H54 (cell line): ENCODE measurements around the gene SLC16A2.

ENCODE experiments used
- DNase-seq: peaks from one replicate; pipeline ENCODE4 v3.0.0; 2011; ENCODE audit warnings: low spot score, mixed read lengths; ENCODE audit not compliant: insufficient read length
- FAIRE-seq: peaks from 3 replicates; lab custom pipeline; 2011; peaks lifted over from hg19 to GRCh38; lab: Jason Lieb, UNC
- POLR2A ChIP-seq: IDR thresholded peaks from 2 replicates; pipeline ENCODE4 v1.6.1; 2011; ENCODE audit warnings: low read depth, mild to moderate bottlenecking, low read length

Gene SLC16A2

DNA sequence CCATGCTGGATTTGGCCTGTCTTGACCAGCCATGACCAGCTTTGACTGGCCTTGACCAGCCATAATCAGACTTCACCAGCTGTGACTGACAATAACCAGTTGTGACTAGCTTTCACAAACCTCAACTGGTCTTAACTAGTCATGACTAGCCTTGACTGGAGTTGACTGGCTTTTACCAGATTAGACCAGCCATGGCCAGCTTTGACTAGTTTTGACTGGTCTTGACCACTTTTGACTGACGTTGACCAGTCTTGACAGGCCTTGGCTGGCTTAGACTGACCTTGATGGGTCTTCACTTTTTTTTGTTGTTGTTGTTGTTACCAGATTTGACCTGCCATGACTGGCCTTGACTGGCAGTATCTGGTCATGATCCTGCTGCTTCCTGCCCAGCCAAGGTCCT lies 125.7 kb downstream of the SLC16A2 start:
- no peak for TF ChIP-seq POLR2A
- FAIRE-seq (no peak), DNase-seq (no peak)

DNA sequence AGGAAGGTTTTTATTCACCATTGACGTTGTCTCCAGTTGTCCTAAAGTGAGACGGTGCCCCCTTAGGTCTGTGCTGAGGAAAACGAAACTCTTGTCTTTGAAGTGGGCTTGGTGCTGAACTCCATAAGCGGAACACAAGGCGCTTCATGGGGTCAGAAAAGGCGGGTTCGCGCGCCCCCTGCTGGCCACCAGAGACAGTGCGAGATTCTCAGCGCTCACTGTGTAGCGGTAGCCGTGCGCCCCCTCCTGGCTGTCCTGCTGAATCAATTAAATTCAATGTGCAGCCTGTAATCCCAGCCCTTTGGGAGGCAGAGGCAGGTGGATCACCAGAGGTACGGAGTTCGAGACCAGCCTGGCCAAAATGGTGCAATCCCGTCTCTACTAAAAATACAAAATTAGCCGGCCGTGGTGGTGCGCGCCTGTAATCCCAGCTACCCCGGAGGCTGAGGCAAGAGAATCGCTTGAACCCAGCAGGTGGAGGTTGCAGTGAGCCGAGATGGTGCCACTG lies 129.1 kb downstream of the SLC16A2 start:
- TF ChIP-seq POLR2A: no peak
- DNase-seq: peak; percentile 23
- FAIRE-seq: peak; percentile 61

DNA sequence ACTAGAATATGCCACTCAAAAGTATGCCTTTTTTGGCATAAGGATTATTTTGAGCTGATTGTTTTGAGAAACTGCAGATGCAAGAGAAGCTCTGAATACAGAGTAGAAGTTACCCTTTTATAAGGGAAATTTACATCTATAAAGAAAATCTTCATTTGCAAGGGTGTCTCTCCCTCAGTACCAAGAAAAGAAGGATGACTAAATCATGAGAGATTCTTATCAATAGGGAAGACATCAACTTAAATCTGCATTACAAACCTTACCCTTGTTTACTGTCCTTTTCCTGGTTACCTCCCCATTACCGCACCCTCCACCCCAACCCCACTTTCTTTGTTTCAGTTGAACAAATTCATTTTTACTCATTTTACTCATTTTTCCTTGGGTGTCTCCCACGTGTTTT lies 130.6 kb downstream of the SLC16A2 start:
- DNase-seq (no peak), FAIRE-seq (no peak)
- TF ChIP-seq POLR2A: no peak

DNA sequence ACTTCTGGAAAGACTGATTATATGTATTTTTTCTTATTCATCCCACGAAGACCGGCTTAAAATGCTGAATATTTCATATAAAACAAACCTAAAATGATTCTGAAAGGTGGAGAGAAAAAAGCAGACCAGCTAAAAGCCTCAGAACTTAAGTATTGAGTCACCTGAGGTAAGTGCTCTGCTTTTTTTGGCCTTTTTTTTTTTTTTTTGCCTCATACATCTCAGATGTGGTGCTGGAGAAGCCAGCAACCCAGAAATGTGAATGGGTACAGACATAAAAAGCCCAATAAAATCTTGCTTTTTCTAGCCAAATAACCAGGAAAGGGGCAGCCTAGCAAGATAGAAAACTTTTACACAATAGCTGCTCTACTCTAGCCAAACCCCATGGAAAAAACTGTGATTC lies 136.1 kb downstream of the SLC16A2 start:
- DNase-seq (no peak), FAIRE-seq (no peak)
- TF ChIP-seq POLR2A: no peak

DNA sequence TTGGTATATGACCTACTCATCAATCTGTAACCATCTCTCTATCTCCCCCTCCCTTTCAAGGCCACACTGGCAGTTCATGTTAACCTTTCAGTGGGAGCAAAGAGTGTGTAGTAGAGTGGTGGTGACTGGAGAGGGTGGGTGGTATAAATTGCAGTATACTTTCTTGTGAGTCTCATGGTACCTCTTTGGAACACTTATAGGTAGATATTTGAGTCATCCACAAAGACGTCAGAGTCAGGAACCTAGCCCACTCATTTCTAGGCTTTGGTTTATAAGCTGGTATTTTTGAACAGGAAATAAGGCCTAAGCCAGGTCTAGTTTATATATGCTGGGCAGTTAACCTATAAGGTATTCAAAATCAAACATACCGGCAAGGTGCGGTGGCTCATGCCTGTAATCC lies 156.8 kb downstream of the SLC16A2 start:
- FAIRE-seq: no peak
- TF ChIP-seq POLR2A: no peak
- DNase-seq: no peak

DNA sequence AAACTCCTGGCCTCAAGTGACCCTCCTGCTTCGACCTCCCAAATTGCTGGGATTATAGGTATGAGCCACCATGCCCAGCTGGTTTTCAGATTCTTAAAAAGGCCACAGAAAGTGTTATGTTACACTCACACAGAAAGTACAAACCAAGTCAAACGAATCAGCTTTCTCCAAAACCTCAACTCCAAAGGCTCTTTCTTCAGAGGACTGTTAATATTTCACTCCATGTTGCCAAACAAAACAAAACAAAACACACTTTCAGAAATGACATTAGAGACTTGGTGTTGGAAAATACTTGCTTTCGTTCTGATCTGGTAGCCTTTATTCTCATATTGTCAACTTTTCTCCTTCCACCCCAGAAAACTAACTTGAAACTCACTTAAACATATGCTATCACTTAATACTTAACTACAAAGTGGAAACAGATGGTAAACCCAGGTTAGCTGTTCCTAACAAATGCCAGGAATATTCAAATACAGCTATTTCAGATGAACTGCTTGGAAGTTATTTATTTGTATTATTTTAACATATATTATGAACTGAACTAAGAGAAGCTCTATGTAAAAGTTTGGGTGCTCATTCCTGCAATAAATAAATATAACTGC lies 158.4 kb downstream of the SLC16A2 start:
- no peak for FAIRE-seq
- no peak for DNase-seq
- no peak for TF ChIP-seq POLR2A
